HCT116 (cell line): ENCODE data around the gene RFPL1. TPM values are rescaled to one million over a fixed set of nuclear protein-coding genes. Genes with fewer than 3 reads are reported as not detected.
"Not testable (repeated sequence)": the region's sequence is repeated elsewhere in the genome, so short reads cannot be mapped to it uniquely, and the experiment has no call there.

ENCODE experiments used
- ATAC-seq: fragments of 200-7000 bp; cut with Tn5 transposase; 2 replicates; pipeline ENCODE4 v1.9.1; 2020; ENCODE audit warnings: mild to moderate bottlenecking, moderate library complexity
- BruUV-seq: library from RNA; stranded (reverse); fragments of 400-500 nt; replicated peaks from 2 replicates; lab custom pipeline; 2021; lab: Mats Ljungman, UMichigan
- CTCF ChIA-PET: fragments of 300-600 bp; sonication (Branson Sonifier 250); formaldehyde crosslinking; loops from one replicate; lab custom pipeline; 2021; ENCODE audit warnings: antibody characterized with exemption; lab: Charles Lee
- POLR2A ChIA-PET: fragments of 300-600, 350-600 bp; sonication (Branson Sonifier 250); formaldehyde crosslinking; loops from one replicate; lab custom pipeline; 2021; ENCODE audit warnings: antibody characterized with exemption; lab: Charles Lee
- RAD21 ChIA-PET, 2 experiments: fragments of 300-600 bp; sonication (Branson Sonifier 250); formaldehyde crosslinking; loops; one replicate each; lab custom pipeline; 2023; ENCODE audit warnings: low total read pairs in 2 of 2; ENCODE audit not compliant: uncharacterized antibody in 2 of 2, unreplicated experiment in 2 of 2, low non-redundant PET in 1 of 2; lab: Charles Lee
- DNase-seq: peaks from one replicate; pipeline ENCODE4 v3.0.0-alpha.2; 2010; ENCODE audit warnings: low read depth, low spot score
- H2AFZ ChIP-seq: fragments of 200-600 bp; shearing (Covaris generic), sonication (generic); 2 replicates; pipeline ENCODE4 v1.6.1; 2017; ENCODE audit warnings: low read depth, mixed run types, mixed read lengths, antibody characterized with exemption, low read length; ENCODE audit not compliant: poor library complexity, severe bottlenecking
- H3K27ac ChIP-seq: 2 replicates; pipeline ENCODE4 v1.5.1; 2012; ENCODE audit warnings: low read depth, low read length
- H3K27me3 ChIP-seq: fragments of 200-600 bp; sonication (generic); 2 replicates; pipeline ENCODE4 v1.6.1; 2016; ENCODE audit warnings: mixed run types, low read length, mixed read lengths; ENCODE audit not compliant: insufficient read depth
- H3K36me3 ChIP-seq, 2 experiments: fragments of 200-500 bp in 1 of 2; fragments of 200-600 bp in 1 of 2; sonication (Bioruptor generic) in 1 of 2; sonication (generic) in 1 of 2; 2 replicates each; pipeline versions ENCODE4 v1.5.1 to v1.6.1; 2014 to 2016; ENCODE audit warnings: low read length in 2 of 2, inconsistent platforms in 1 of 2, mixed read lengths in 1 of 2, mixed run types in 1 of 2; ENCODE audit not compliant: insufficient read depth in 2 of 2, control insufficient read depth in 1 of 2
- H3K4me1 ChIP-seq, 2 experiments: fragments of 200-600 bp in 1 of 2; sonication (generic) in 1 of 2; 2 replicates each; pipeline versions ENCODE4 v1.5.1 to v1.6.1; 2012 to 2017; ENCODE audit warnings: low read length in 2 of 2, inconsistent platforms in 1 of 2, mild to moderate bottlenecking in 1 of 2, mixed read lengths in 1 of 2, mixed run types in 1 of 2, moderate library complexity in 1 of 2; ENCODE audit not compliant: insufficient read depth in 2 of 2, control insufficient read depth in 1 of 2
- H3K4me2 ChIP-seq: fragments of 200-600 bp; sonication (generic); 2 replicates; pipeline ENCODE4 v1.6.1; 2017; ENCODE audit warnings: mixed run types, low read length, mixed read lengths
- H3K4me3 ChIP-seq, 2 experiments: fragments of 200-600 bp in 1 of 2; sonication (generic) in 1 of 2; replicated peaks in 1 of 2; 2 replicates each; pipeline ENCODE4 v1.5.1; 2011 to 2016; ENCODE audit warnings: low read length in 2 of 2, control low read depth in 1 of 2, low read depth in 1 of 2, mild to moderate bottlenecking in 1 of 2, mixed read lengths in 1 of 2, mixed run types in 1 of 2
- H3K79me2 ChIP-seq: fragments of 200-600 bp; sonication (generic); 2 replicates; pipeline ENCODE4 v1.6.1; 2017; ENCODE audit warnings: mild to moderate bottlenecking, mixed run types, low read length, moderate library complexity, mixed read lengths; ENCODE audit not compliant: insufficient read depth
- H3K9ac ChIP-seq: fragments of 200-600 bp; sonication (generic); 2 replicates; pipeline ENCODE4 v1.6.1; 2016; ENCODE audit warnings: low read length, mixed read lengths
- H3K9me2 ChIP-seq: fragments of 200-600 bp; sonication (generic), shearing (Covaris generic); 2 replicates; pipeline ENCODE4 v1.6.1; 2017; ENCODE audit warnings: mixed run types, mild to moderate bottlenecking, moderate library complexity; ENCODE audit not compliant: insufficient read depth
- H3K9me3 ChIP-seq, 2 experiments: fragments of 200-500 bp in 1 of 2; fragments of 200-600 bp in 1 of 2; sonication (Bioruptor generic) in 1 of 2; sonication (generic) in 1 of 2; 2 replicates each; pipeline ENCODE4 v1.6.1; 2014 to 2017; ENCODE audit warnings: low read length in 2 of 2, mixed read lengths in 2 of 2, inconsistent platforms in 1 of 2, low read depth in 1 of 2, mild to moderate bottlenecking in 1 of 2, mixed run types in 1 of 2, moderate library complexity in 1 of 2; ENCODE audit not compliant: control insufficient read depth in 1 of 2, insufficient read depth in 1 of 2
- H4K20me1 ChIP-seq: fragments of 200-600 bp; sonication (generic), shearing (Covaris generic); 2 replicates; pipeline ENCODE4 v1.6.1; 2017; ENCODE audit warnings: mixed run types, mild to moderate bottlenecking, moderate library complexity; ENCODE audit not compliant: insufficient read depth
- EZH2phosphoT487 ChIP-seq: fragments of 200-600 bp; IDR thresholded peaks from 2 replicates; pipeline ENCODE4 v1.6.1; 2018; ENCODE audit warnings: antibody characterized with exemption, borderline replicate concordance
- FOSL1 ChIP-seq: IDR thresholded peaks from 2 replicates; pipeline ENCODE4 v1.6.1; 2012; ENCODE audit warnings: low read depth
- MAX ChIP-seq: IDR thresholded peaks from 2 replicates; pipeline ENCODE4 v1.6.1; 2012
- SRF ChIP-seq: IDR thresholded peaks from 2 replicates; pipeline ENCODE4 v1.6.1; 2012; ENCODE audit warnings: low read depth
- ZFX ChIP-seq: fragments of 450-650 bp; IDR thresholded peaks from 2 replicates; pipeline ENCODE4 v1.6.1; 2017
- intact Hi-C: fragments of 100-400 bp; cut with micrococcal nuclease; formaldehyde crosslinking; loops from 2 replicates; pipeline ENCODE4 v1.10.0; 2022
- total RNA-seq: library from RNA; stranded (reverse); gene quantifications from one replicate; pipeline ENCODE4 v1.2.1, GENCODE V29; 2021; ENCODE audit not compliant: unreplicated experiment

The RFPL1 gene
- total RNA-seq, 1 experiment from 2014 or later, result not detected

- H3K9me3 ChIP-seq, result no peaks in the 10 kb centered on the region
- H3K27me3 ChIP-seq, result no peaks in the 10 kb centered on the region
- TF ChIP-seq MAX (no peak), SRF (no peak), EZH2phosphoT487 (no peak), FOSL1 (no peak), ZFX (no peak)
- H3K4me2 ChIP-seq, result no peak overlapping the region
- DNase-seq (no peak), ATAC-seq (no peak)
- ChIA-PET CTCF (no interaction called here), POLR2A (no interaction called here), RAD21 (no interaction called here)
- H3K79me2 ChIP-seq, result no peaks in the 10 kb centered on the region
- no peaks in the 10 kb centered on the region for H4K20me1 ChIP-seq
- H3K36me3 ChIP-seq, result no peaks in the 10 kb centered on the region
- H3K4me3 ChIP-seq, result no peak overlapping the region
- no TSS peak for BruUV-seq
- no peak overlapping the region for H3K27ac ChIP-seq
- no peak overlapping the region for H3K9ac ChIP-seq
- H2AFZ ChIP-seq, result no peak overlapping the region
- H3K9me2 ChIP-seq, result no peaks in the 10 kb centered on the region
- H3K4me1 ChIP-seq, result no peaks in the 10 kb centered on the region
- intact Hi-C loops, result no loop called here
Measured at GRCh38 chr22:29487426-29487986, 49.1 kb downstream of the RFPL1 start.

- RAD21 ChIA-PET, CTCF ChIA-PET, H2AFZ ChIP-seq, H3K27me3 ChIP-seq, H3K79me2 ChIP-seq, BruUV-seq, H3K9ac ChIP-seq, H3K36me3 ChIP-seq, H3K4me3 ChIP-seq, H3K4me1 ChIP-seq, POLR2A ChIA-PET, ATAC-seq, H4K20me1 ChIP-seq, H3K9me2 ChIP-seq, DNase-seq, intact Hi-C loops, H3K27ac ChIP-seq, H3K9me3 ChIP-seq, H3K4me2 ChIP-seq: not testable (repeated sequence)
Measured at GRCh38 chr22:29489127-29489780, 50.9 kb downstream of the RFPL1 start.
